ENCODE measurements around the gene PRR14L. TPM values are rescaled to one million over a fixed set of nuclear protein-coding genes. Genes with fewer than 3 reads are reported as not detected.

The PRR14L gene
- total and polyA plus RNA-seq, 2 of the 13 experiments (the other 11 are each of a cell fraction or from before 2014, with no cell fraction given), result 6.6 to 16.5 TPM

DNA sequence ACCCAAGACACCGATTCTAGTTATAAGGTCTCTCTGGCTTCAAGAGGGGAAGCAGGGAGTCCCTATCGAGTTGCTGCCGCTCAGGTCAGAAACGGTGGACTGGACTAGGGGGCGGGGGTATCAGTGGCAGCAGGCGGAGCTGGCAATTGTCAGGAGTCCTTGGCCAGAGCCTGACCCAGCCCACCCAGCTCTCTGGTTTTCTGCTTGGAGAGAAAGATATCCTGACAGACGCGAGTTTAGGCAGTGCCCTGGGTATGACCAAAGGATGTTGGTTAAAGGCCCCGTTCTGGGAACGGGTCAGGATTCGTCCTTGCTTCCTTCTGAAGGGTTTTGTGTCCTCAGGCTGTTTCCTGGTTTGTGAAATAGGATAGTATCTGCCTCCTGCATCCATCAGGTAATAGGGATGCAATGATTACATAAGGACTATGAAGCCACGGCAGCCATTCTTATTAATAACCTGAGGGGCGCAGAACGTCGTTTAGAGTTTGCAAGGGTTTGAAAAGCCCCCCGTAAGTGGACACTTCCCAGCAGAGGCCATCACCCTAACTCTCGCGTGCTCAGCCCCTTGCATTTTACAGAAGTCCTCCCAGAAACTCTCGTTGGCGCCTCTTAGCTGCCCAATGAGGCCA is 3.2 kb upstream of the PRR14L start (continued):
- TF ChIP-seq, protein P1, sequence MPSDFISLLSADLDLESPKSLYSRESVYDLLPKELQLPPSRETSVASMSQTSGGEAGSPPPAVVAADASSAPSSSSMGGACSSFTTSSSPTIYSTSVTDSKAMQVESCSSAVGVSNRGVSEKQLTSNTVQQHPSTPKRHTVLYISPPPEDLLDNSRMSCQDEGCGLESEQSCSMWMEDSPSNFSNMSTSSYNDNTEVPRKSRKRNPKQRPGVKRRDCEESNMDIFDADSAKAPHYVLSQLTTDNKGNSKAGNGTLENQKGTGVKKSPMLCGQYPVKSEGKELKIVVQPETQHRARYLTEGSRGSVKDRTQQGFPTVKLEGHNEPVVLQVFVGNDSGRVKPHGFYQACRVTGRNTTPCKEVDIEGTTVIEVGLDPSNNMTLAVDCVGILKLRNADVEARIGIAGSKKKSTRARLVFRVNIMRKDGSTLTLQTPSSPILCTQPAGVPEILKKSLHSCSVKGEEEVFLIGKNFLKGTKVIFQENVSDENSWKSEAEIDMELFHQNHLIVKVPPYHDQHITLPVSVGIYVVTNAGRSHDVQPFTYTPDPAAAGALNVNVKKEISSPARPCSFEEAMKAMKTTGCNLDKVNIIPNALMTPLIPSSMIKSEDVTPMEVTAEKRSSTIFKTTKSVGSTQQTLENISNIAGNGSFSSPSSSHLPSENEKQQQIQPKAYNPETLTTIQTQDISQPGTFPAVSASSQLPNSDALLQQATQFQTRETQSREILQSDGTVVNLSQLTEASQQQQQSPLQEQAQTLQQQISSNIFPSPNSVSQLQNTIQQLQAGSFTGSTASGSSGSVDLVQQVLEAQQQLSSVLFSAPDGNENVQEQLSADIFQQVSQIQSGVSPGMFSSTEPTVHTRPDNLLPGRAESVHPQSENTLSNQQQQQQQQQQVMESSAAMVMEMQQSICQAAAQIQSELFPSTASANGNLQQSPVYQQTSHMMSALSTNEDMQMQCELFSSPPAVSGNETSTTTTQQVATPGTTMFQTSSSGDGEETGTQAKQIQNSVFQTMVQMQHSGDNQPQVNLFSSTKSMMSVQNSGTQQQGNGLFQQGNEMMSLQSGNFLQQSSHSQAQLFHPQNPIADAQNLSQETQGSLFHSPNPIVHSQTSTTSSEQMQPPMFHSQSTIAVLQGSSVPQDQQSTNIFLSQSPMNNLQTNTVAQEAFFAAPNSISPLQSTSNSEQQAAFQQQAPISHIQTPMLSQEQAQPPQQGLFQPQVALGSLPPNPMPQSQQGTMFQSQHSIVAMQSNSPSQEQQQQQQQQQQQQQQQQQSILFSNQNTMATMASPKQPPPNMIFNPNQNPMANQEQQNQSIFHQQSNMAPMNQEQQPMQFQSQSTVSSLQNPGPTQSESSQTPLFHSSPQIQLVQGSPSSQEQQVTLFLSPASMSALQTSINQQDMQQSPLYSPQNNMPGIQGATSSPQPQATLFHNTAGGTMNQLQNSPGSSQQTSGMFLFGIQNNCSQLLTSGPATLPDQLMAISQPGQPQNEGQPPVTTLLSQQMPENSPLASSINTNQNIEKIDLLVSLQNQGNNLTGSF (CRISPR knock-in tag; IDR thresholded peaks at IDR 0.05), result no peak
- no peak for TF ChIP-seq DR1 (CRISPR knock-in tag; IDR thresholded peaks at IDR 0.05)
- TF ChIP-seq RFX5 (IDR thresholded peaks at IDR 0.05; ENCODE audit: low read depth, low read length), result 0 out of 2 replicates have a peak, but pooled peaks have one; percentile 5
- TF ChIP-seq ZNF724P (CRISPR knock-in tag; IDR thresholded peaks at IDR 0.05; ENCODE audit: borderline replicate concordance), result peak; percentile 91; the same call in 1 of the 2 replicates
- TF ChIP-seq ZNF446 (CRISPR knock-in tag; IDR thresholded peaks at IDR 0.05), result 0 out of 2 replicates have a peak, but pooled peaks have one; percentile 62
- TF ChIP-seq ZNF816 (CRISPR knock-in tag; IDR thresholded peaks at IDR 0.05; ENCODE audit: borderline replicate concordance), result 0 out of 2 replicates have a peak, but pooled peaks have one; percentile 14
- 0 out of 2 replicates have a peak, but pooled peaks have one; percentile 68 for TF ChIP-seq ZNF546 (CRISPR knock-in tag; conservative IDR thresholded peaks at IDR 0.05)
- TF ChIP-seq ZBTB7B (CRISPR knock-in tag; IDR thresholded peaks at IDR 0.05), result peak; percentile 69; the same call in 1 of the 2 replicates
- 0 out of 2 replicates have a peak, but pooled peaks have one; percentile 26 for TF ChIP-seq ZFP90 (CRISPR knock-in tag; IDR thresholded peaks at IDR 0.05; ENCODE audit: borderline replicate concordance)
- TF ChIP-seq, protein P2, sequence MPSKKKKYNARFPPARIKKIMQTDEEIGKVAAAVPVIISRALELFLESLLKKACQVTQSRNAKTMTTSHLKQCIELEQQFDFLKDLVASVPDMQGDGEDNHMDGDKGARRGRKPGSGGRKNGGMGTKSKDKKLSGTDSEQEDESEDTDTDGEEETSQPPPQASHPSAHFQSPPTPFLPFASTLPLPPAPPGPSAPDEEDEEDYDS (CRISPR knock-in tag; IDR thresholded peaks at IDR 0.05), result peak; percentile 51; the same call in 1 of the 2 replicates
- no peak for TF ChIP-seq ADNP (CRISPR knock-in tag; IDR thresholded peaks at IDR 0.05)
- peak; percentile 57; the same call in 1 of the 2 replicates for TF ChIP-seq ZNF652 (CRISPR knock-in tag; IDR thresholded peaks at IDR 0.05; ENCODE audit: borderline replicate concordance, low read depth)
- TF ChIP-seq MIER3 (CRISPR knock-in tag; IDR thresholded peaks at IDR 0.05; ENCODE audit: borderline replicate concordance), result peak; percentile 55; the same call in 1 of the 2 replicates
- no peak for TF ChIP-seq MED1 (CRISPR knock-in tag; IDR thresholded peaks at IDR 0.05)
- TF ChIP-seq ZNF292 (CRISPR knock-in tag; IDR thresholded peaks at IDR 0.05; ENCODE audit: borderline replicate concordance, low read depth), result peak; percentile 44; the same call in 1 of the 2 replicates
- TF ChIP-seq NR3C1 (CRISPR knock-in tag; IDR thresholded peaks at IDR 0.05), result no peak
- 0 out of 2 replicates have a peak, but pooled peaks have one; percentile 52 for TF ChIP-seq HES4 (CRISPR knock-in tag; IDR thresholded peaks at IDR 0.05; ENCODE audit: borderline replicate concordance)
- TF ChIP-seq ZNF878 (CRISPR knock-in tag; IDR thresholded peaks at IDR 0.05), result peak; percentile 66; the same call in 1 of the 2 replicates

Measured in HepG2 (cell line).